Superior temporal gyrus (tissue), 1 donor: Measurements from ENCODE around the gene UPK1A.
"Not testable (repeated sequence)": the region's sequence is repeated elsewhere in the genome, so short reads cannot be mapped to it uniquely, and the experiment has no call there.

Experiments
- DNase-seq: peaks from one replicate; pipeline ENCODE4 v3.0.0-alpha.2; 2016; ENCODE audit errors: extremely low spot score

The UPK1A gene

GRCh38 chr19:35644206-35644986 lies 21.9 kb upstream of the UPK1A start:
- DNase-seq = peak; percentile 21

GRCh38 chr19:35644987-35645679 lies 21.2 kb upstream of the UPK1A start:
- DNase-seq = peak; percentile 26

GRCh38 chr19:35645680-35646511 lies 20.4 kb upstream of the UPK1A start:
- DNase-seq = no peak

GRCh38 chr19:35648017-35648961 lies 18.0 kb upstream of the UPK1A start, which contains the start of gene COX6B1:
COX6B1 (plus strand) TSS chr19:35648323; CDS start chr19:35651244, 2,921 bp downstream.
- DNase-seq = peak; percentile 100

GRCh38 chr19:35650581-35650980 lies 15.7 kb upstream of the UPK1A start:
- no peak for DNase-seq

- DNase-seq = not testable (repeated sequence)
Measured at GRCh38 chr19:35654828-35655227, 11.5 kb upstream of the UPK1A start.

- DNase-seq = no peak
Measured at GRCh38 chr19:35655600-35655999, 10.7 kb upstream of the UPK1A start.

GRCh38 chr19:35656700-35657099 lies 9.6 kb upstream of the UPK1A start:
- no peak for DNase-seq

GRCh38 chr19:35657904-35658700 lies 8.2 kb upstream of the UPK1A start:
- no peak for DNase-seq

- no peak for DNase-seq
Measured at GRCh38 chr19:35661995-35662340, 4.3 kb upstream of the UPK1A start.

- DNase-seq = no peak
Measured at GRCh38 chr19:35663981-35664380, 2.3 kb upstream of the UPK1A start.

- no peak for DNase-seq
Measured at GRCh38 chr19:35665157-35665556, 1.2 kb upstream of the UPK1A start.

- DNase-seq = no peak
Measured at GRCh38 chr19:35665604-35666003, 713 bp upstream of the UPK1A start.

- DNase-seq = no peak
Measured at GRCh38 chr19:35669566-35669965, 3.2 kb downstream of the UPK1A start.

GRCh38 chr19:35669974-35670373 lies 3.7 kb downstream of the UPK1A start:
- DNase-seq = no peak

GRCh38 chr19:35670686-35671085 lies 4.4 kb downstream of the UPK1A start:
- no peak for DNase-seq

- DNase-seq = no peak
Measured at GRCh38 chr19:35671818-35672217, 5.5 kb downstream of the UPK1A start.

GRCh38 chr19:35673121-35673804 lies 6.9 kb downstream of the UPK1A start:
- DNase-seq = no peak

- no peak for DNase-seq
Measured at GRCh38 chr19:35675589-35676140, 9.3 kb downstream of the UPK1A start.
